ENCODE measurements around the gene NAMPT.

Gene NAMPT

GRCh38 chr7:106273009-106273668, 11.6 kb downstream of the NAMPT start:
- DNase-seq (ENCODE audit: low read depth in 2 of 2), result no peak

GRCh38 chr7:106270122-106270977, 14.4 kb downstream of the NAMPT start:
- DNase-seq (ENCODE audit: low read depth in 2 of 2), result no peak

- no peak for DNase-seq (ENCODE audit: low read depth in 2 of 2)
Measured at GRCh38 chr7:106269254-106269961, 15.4 kb downstream of the NAMPT start.

GRCh38 chr7:106265133-106265532, 19.6 kb downstream of the NAMPT start:
- DNase-seq (ENCODE audit: low read depth in 2 of 2), result no peak

GRCh38 chr7:106262221-106262881, 22.4 kb downstream of the NAMPT start:
- no peak for DNase-seq (ENCODE audit: low read depth in 2 of 2)

- DNase-seq (ENCODE audit: low read depth in 2 of 2), result no peak
Measured at GRCh38 chr7:106260136-106260561, 24.6 kb downstream of the NAMPT start.

GRCh38 chr7:106258789-106259188, 26.0 kb downstream of the NAMPT start:
- DNase-seq (ENCODE audit: low read depth in 2 of 2), result no peak

- no peak for DNase-seq (ENCODE audit: low read depth in 2 of 2)
Measured at GRCh38 chr7:106257752-106258151, 27.0 kb downstream of the NAMPT start.

GRCh38 chr7:106256144-106256543, 28.6 kb downstream of the NAMPT start:
- no peak for DNase-seq (ENCODE audit: low read depth in 2 of 2)

- DNase-seq (ENCODE audit: low read depth in 2 of 2), result no peak
Measured at GRCh38 chr7:106255246-106255645, 29.5 kb downstream of the NAMPT start.

- no peak for DNase-seq (ENCODE audit: low read depth in 2 of 2)
Measured at GRCh38 chr7:106254525-106255116, 30.2 kb downstream of the NAMPT start.

- no peak for DNase-seq (ENCODE audit: low read depth in 2 of 2)
Measured at GRCh38 chr7:106252568-106252967, 32.2 kb downstream of the NAMPT start.

GRCh38 chr7:106249488-106249887, 35.3 kb downstream of the NAMPT start:
- no peak for DNase-seq (ENCODE audit: low read depth in 2 of 2)

- no peak for DNase-seq (ENCODE audit: low read depth in 2 of 2)
Measured at GRCh38 chr7:106248600-106248999, 36.2 kb downstream of the NAMPT start.

GRCh38 chr7:106247841-106248240, 36.9 kb downstream of the NAMPT start:
- no peak for DNase-seq (ENCODE audit: low read depth in 2 of 2)

- no peak for DNase-seq (ENCODE audit: low read depth in 2 of 2)
Measured at GRCh38 chr7:106246902-106247711, 37.7 kb downstream of the NAMPT start.

GRCh38 chr7:106243893-106244292, 40.9 kb downstream of the NAMPT start:
- no peak for DNase-seq (ENCODE audit: low read depth in 2 of 2)

GRCh38 chr7:106239406-106239805, 45.4 kb downstream of the NAMPT start:
- DNase-seq (ENCODE audit: low read depth in 2 of 2), result no peak

GRCh38 chr7:106238830-106239229, 46.0 kb downstream of the NAMPT start:
- no peak for DNase-seq (ENCODE audit: low read depth in 2 of 2)

- no peak for DNase-seq (ENCODE audit: low read depth in 2 of 2)
Measured at GRCh38 chr7:106236065-106236464, 48.7 kb downstream of the NAMPT start.

- DNase-seq (ENCODE audit: low read depth in 2 of 2), result no peak
Measured at GRCh38 chr7:106234425-106234824, 50.4 kb downstream of the NAMPT start.

Data from stimulated activated CD8-positive, alpha-beta memory T cell treated with anti-CD3 and anti-CD28 coated beads, Interleukin-15, amount 100 ng/mL, for 4 hours (primary cell).